Measurements from ENCODE around the gene NFATC2.

DNA sequence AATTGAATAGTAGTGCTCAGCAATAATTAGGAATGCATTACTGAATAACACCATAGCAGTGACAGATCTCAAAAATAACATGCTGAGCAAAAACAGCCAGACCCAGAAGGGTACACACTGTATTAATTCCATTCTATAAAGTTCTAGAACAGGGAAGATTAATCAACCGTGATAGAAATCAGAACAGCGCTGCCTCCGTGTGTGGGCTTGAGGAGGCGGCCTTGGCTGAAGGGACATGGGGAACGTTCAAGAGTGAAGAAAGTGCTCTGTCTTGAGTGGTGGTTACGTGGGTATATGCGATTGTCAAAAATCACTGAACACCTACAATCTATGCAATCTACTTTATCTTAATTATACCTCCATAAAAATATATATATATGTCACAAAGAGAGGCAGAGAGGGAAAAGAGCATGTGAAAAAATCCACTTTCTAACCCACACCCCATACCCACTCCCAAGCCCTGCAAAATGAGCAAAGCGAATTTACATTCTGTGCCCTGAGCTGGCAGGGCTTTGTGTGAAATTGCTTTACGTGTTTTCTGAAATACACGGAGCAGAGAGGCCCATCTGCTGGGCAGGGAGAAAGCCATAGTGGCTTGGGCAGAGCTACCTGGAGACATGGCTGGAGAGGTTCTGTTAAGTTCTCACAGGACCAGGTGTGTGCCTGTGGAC is 74.4 kb downstream of the NFATC2 start:
- TF ChIP-seq FOXP2 (optimal IDR thresholded peaks at IDR 0.05; ENCODE audit: borderline replicate concordance, extremely low read depth, extremely low read length, insufficient read depth) (no peak), POLR2AphosphoS5 (IDR thresholded peaks at IDR 0.05; ENCODE audit: low read depth, low read length) (no peak), SIN3A (IDR thresholded peaks at IDR 0.05; ENCODE audit: borderline replicate concordance, insufficient read depth, low read length) (no peak)

Data from PFSK-1 (cell line).